Left lobe of liver (tissue), 2 donors: ENCODE data around the gene PPM1A. TPM values are rescaled to one million over a fixed set of nuclear protein-coding genes. Genes with fewer than 3 reads are reported as not detected.
A peak's percentile ranks its signal among the peaks of the same experiment; 100 is the strongest.

Experiments
- ATAC-seq: fragments of 200-7000 bp; cut with Tn5 transposase; one replicate; pipeline ENCODE4 v1.9.1; 2020; ENCODE audit warnings: mild to moderate bottlenecking, moderate library complexity
- DNase-seq: peaks from one replicate; pipeline ENCODE4 v3.0.0-alpha.2; 2020; ENCODE audit warnings: low spot score
- total RNA-seq: library from RNA; stranded (reverse); gene quantifications from one replicate; pipeline ENCODE4 v1.2.1, GENCODE V29; 2021
- donor health status: DM: no; HTN: no; CAD: no; lungs with moderate emphysema.
- donor health status: DM: no; HTN: yes; CAD: no.

PPM1A gene
- total RNA-seq, 1 donor from 2014 or later, result 43.7 TPM

DNA sequence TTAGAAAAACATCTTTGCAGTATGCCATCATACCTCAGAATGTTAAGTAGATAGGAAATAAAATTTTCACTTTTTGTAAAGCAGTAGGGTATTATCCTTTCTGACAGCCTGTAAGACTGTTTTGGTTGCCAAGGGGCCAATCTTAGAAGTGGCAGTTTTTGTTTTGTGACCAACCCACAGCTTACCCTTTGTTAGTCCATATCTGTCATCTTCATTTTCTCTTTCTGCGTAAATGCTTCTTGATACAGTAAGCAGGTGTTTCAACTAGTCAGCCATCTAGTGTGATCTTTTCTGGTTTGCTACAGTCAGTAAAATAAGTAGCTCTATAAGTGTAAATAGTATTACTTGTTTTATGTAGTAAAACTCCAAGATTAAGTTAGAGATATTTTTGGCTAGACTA is 8.8 kb downstream of the PPM1A start:
- ATAC-seq, result no peak

DNA sequence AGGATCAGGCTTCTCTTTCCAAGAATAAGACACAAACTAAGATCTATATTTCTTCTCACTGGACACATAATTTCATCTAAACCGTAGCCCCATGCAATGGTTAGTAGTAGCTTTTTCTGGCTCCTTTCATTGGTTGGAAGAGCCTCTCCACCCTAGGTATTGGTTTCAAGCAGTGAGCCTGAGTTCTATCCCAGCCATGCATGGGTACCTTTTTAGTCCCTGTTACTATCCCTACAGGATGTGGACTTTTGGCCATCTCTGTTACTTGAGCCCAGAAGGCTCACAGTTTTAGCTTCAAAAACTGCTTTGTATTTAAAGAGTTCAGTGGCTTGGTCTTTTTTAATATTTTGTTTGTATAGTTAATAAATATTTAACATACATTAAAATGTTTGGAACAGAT is 16.1 kb downstream of the PPM1A start:
- no peak for DNase-seq
- ATAC-seq, result peak; percentile 43

More for the DNA sequence above, 8.8 kb downstream of the PPM1A start:
- DNase-seq, result no peak

DNA sequence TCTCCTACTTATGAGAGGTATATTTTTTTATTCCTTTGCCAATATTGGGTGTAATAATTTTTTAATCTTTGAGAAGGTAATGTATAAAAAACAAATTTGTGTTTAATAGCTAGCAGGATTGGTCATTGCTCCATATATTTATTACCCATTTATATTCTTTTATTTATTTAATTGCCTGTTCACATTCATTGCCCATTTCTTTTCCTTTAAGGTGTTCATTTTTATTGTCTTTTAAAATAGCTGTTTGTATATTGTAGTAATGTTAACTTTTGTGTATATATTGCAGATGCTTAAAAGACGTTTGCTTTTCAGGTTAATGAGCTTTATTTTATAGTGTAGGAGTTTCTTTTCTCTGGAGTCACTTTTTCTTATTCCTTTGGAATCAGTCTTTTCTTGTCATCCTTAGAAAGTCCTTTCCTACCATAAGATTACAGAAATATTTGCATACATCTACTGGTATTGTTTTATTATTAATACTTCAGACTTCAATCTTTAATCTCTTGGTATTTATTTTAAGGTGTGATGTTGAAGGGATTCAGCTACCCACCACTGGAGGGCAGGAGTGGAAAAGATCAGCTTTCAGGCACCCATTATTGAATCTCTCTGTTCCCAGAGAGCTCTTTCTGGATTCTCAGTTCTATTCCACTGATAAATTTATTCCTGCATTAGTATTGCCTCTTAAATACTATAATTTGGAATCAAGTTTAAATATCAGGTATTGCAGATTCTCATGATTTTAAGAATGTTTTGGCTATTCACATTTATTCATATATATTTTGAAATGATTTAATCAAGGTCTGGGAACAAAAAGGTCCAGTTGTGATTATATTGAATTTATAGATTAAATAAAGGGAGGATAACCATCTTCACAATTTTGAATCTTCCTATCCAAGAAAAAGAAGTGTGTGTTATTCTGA is 17.3 kb downstream of the PPM1A start:
- DNase-seq, result no peak

DNA sequence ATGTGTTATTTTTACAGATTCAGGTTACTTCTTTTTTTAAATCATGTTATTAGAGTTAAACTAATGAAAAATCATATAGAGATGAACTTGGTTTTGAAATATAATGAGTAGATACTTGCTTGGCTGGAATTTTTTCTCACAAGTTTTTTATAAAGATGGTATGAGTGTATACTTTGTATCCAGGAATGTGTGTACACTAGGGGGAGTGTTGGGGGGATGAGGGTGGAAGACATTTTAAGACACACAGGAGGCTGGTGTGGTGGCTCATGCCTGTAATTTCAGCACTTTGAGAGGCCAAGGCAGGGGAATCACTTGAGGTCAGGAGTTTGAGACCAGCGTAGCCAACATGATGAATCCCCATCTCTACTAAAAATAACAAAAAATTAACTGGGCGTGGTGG is 23.2 kb downstream of the PPM1A start:
- no peak for ATAC-seq

More for the DNA sequence above, 17.3 kb downstream of the PPM1A start:
- peak; percentile 96 for ATAC-seq

DNA sequence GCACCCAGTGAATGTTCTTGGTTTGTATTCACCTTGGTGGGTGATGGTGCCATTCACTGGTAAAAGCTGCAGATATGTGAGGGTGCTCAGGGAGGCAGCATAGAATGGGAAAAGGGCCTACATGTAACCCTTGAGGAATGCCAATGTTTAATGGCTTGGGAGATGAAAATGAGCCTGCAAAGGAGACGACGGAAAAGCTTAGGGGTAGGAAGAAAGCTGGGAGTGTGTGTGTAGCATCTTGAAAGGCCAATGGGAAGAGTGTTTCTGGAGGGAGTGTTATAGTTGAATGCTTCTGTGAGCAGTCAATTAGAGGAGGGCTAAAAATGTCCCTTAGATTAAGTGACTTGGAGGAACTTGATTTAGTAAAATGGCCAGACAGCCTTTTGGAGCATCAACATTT is 24.9 kb downstream of the PPM1A start:
- DNase-seq (no peak), ATAC-seq (peak; percentile 14)

More for the DNA sequence above, 23.2 kb downstream of the PPM1A start:
- DNase-seq, result no peak

DNA sequence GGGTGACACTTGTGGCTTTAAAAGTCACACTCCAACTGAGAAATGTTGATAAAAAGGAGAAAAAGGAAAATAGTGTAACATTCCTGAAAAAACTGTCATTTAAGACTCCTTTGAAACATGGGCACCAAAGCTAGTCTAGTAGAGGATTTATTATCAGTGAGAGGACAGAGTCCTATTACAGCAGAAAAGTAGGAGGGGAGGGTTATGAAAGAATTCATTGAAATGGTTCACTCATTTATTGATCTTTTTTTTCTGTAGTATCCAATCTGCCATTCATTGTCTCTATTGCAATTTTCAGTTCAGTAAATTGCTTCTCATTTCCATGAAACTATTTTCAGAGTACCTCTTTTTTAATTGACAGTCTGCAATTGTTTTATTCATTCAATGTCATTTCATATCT is 25.4 kb downstream of the PPM1A start:
- peak; percentile 85 for ATAC-seq

DNA sequence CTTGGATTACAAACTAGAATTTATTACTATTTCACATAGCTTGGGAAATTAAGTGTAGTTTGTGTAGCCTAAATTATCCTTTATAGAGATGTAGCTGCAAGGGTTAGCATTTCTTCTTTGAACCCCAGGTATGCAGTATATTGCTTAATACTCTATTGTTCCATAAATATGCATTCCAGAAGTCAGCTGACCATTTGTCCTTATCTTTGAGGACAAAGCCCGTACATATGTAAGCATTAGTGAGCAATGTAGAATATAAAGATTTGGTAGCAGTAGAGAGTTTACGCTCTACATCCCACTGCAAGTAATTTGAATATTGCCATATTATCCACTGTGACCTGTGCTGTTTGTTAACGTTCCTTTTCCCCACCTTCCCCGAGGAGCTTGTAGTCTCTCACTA is 26.9 kb downstream of the PPM1A start:
- no peak for ATAC-seq
- DNase-seq, result no peak

More for the DNA sequence above, 25.4 kb downstream of the PPM1A start:
- DNase-seq, result no peak

DNA sequence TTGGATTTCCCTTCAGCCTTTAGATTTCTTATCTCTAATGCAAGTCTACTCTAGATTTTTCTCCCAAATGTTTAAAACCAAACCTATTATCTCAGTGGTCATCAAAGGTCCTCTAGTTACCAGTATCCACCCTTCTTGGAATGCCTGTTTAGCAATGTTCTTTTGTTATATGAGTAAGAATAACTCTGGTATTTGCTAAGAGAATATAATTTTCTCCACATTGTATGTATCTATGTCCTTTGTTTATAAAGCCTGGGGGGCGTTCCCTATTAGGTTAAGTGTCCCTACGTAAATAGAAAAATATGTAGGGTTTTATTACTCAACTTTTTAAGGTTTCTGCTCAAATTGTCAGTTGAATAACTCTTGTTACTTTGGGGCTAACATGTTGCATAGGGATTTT is 27.3 kb downstream of the PPM1A start:
- DNase-seq (no peak), ATAC-seq (no peak)

DNA sequence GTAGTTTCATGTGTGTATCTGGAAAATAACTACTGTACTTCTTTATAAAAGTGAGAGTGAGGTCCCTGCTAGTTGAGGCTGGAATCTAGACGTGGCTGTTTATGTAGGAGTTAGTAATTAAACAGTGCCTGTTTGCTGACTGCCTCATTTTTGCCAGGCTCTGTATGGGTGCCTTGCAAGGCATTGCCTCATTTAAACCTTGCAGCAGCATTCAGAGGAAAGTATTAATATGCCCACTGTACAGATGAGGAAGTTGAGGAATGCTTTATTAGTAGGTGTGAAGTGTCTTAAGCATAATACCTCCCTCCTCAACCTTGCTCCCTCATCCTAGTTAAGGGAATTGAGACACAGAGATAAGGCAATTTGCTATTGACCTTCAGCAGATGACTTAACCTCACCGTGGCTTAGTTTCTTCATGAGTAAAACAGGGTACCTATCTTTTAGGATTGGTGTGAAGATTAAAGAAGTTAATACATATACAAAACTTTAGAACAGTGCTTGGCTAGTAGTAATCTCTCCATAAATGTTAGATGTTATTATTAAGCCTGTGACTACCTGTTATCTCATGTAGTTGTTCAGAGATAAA is 28.7 kb downstream of the PPM1A start:
- ATAC-seq (no peak), DNase-seq (no peak)

DNA sequence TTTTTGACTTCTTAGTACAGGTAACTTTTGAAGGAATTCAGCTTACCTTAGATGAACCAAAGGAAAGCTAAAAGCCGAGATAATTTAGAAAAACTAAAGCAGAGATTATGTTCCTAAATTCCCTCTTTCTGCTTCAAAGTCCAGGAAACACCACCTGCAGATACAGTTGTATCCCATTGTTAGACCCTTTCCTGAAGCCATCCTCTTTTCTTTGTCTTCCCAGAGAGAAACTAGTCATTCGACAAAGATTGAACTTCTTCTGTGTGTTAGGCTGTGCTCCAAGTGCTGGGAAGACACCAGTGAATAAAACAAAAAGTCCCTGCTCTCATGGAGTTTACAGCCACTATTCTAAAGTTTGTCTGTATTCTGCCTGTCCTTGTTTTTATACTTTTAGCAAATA is 29.3 kb downstream of the PPM1A start:
- ATAC-seq (no peak), DNase-seq (no peak)

DNA sequence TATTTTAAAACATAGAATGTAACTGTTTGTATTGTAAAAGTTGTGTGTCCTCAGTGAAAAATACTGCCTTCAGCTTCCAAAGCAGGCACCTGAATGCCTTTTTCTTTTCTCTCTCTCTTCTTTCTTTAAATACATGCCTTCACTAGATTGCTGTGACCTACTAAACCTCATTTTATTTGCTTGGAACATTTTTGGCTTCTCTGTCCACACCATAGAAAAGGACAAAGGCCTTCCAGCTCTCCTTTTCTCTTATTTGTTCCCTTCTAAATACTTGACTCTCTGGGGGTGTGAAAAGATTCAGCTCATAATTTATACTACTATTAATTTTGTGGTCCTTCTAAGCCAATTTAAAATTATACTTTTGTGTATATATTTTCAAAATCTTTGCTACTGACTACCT is 38.4 kb downstream of the PPM1A start:
- DNase-seq, result no peak
- ATAC-seq, result peak; percentile 72

DNA sequence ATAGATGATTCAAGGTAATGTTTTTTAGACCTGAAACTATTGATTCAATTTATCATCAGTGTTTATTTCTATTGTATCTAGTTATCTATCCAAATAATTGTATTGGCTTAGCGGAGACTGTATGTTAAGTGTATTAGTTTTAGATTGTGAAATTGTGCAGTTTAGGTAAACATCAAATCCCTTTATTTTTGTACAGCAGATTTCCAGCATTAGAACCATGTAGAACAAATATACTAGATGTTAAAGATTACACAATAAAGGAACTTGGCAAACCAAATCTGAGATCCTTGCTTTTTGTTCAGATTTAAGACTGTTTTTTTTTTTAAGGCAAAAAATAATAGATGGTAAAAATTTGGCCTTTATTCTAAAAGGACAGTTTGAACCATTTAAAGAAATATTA is 39.3 kb downstream of the PPM1A start:
- no peak for DNase-seq

DNA sequence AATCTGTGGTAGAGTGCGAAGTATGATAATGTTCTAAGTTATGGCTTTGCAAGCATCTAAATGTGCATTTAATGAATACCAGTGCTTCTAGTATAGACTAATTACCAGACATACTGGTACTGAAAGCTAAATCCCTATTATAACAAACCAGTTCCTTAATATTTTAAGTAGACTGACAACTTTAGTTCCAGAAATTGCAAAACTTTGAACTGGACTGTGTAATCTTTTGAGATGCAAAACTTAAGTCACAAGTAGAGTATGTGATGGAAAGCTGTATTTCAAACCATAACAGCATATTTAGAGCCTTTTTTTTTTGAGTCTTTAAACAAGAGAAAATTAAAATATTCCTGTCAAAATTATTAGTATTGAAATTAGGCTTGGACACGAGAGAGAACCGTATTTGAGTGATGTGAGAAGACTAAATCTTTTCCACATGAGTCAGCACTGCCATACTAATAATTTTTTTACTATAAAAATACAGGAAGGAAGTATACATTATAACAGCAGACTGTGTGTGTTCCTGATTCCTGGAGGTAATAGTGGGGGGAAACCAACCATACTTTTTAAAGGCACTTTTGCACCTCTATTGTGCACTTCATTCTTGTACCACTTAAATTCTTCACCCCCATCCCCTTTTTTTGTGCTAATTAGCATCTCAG is 45.5 kb downstream of the PPM1A start:
- ATAC-seq (no peak), DNase-seq (no peak)

More for the DNA sequence above, 39.3 kb downstream of the PPM1A start:
- peak; percentile 45 for ATAC-seq

DNA sequence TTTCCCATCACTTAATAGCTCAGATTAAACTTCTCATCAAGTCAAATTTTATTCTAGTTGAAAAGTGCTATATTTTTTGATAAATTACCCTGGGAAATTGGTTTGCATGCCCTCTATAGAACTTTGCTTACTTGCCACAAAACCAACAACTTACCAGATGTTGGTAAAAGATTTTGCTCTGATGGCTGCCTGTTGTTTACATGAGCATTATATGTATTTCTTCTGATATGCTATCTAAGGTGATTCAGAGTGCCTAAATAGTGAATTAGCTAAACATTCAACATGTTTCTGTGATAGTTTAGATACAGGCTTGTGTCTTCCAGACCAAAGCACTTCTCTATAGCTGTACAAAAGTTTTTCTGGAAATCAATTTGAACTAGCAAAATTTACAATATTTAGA is 51.0 kb downstream of the PPM1A start:
- no peak for ATAC-seq
- no peak for DNase-seq

DNA sequence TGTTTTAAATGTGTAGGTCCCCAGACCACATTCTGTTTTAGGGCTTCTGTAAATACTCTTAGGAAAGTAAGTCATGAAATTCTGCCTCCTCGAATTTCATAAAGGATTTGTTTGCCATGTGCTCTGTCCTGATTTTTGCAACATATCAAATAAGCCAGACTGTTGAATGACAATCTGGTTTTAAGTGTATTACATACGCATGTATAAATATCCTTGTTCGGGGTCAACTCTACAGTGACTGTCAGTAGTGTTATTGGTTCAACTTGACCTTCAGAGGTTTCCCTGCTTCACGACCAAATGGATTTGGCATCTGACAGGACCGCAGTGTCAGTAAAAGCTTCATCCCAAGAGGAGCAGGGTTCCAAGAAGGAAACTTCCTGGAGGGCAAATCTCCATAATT is 52.7 kb downstream of the PPM1A start:
- DNase-seq (no peak), ATAC-seq (no peak)

DNA sequence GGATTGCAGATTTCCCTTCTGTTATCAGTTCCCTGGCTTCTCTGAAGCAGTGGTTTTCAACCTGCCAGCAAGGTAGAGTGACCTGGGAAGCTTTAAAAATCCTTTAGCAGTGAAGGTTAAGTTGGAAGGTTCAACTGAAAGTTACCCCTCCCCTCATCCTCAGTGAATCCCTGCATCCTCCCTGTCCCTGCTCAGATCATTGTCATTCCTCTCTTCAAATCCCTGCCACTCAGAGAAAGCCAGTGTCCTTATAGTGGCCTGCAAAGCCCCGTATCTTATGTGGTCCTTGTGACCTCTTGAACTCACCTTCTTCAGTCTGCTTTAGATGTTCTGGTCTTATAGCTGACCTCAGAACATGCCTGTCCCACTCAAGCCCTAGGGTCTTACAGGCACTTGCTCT is 53.6 kb downstream of the PPM1A start:
- DNase-seq, result no peak
- no peak for ATAC-seq

DNA sequence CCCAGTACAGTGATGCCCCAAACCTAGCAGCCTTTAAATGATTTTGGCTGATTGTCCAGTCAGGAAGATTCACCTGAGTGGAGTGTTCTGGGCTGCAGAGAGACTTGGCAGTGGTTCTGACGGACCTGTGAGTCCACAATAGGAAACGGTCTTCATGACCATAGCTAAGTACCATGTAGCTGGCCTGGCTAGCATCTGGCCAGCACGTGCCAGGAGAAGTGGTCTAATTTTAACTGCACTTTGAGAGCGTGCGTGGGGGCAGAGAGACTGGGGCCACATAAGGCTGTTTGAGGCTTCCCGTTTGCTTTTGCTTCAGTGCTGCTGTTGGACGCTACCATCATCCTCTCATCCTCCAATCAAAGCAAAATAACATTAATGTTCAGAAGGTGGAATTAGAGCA is 54.7 kb downstream of the PPM1A start:
- peak; percentile 74 for DNase-seq
- peak; percentile 71 for ATAC-seq

DNA sequence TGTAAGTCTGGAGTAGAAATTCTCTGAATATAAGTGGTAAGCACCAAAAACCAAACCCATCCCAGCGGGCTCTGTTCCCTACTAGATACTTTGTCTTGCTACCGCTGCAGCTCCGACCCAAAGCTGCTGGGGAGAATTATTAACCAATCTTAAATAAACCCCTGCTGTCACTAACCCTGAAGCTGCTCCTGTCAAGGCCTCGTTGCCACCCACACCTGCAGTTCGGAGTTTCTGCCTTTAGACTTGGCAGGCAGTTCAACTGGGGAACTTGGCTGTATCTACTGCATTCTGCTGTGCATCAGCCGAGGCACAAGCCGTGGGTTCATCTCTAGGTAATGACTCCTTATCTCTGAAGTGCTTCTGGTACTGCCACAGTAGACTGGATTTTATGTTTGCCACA is 55.5 kb downstream of the PPM1A start:
- DNase-seq (peak; percentile 87), ATAC-seq (peak; percentile 92)

DNA sequence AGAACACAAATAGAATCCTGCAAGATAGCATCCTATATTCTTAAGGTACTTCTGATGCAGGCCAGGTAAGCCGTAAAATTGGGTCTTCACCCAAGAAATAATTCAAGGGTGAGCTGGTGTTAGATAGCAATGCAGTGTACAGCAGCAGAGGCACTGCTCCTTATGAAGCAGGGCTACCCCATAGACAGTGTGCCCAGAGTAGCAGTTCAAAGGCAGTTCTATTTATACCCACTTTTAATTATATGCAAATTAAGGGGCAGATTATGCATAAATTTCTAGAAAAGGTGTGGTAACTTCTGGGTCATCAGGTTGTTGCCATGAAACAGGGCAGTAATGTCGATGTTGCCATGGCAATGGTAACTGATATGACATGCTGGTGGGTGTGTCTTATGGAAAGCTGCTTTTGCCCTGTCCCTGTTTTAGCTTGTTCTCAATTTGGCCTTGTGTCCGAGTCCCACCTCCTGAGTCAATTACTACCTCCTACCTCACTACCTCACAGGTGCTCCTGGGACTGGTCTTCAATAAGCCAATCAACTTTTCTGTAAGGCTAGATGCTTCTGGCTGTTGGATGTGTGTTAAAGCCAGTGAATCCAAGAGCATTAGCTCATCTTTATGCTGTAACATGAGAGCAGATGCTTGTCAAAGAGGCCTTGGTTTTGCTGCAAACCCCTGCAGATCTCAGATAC is 61.0 kb downstream of the PPM1A start:
- ATAC-seq (no peak), DNase-seq (no peak)

DNA sequence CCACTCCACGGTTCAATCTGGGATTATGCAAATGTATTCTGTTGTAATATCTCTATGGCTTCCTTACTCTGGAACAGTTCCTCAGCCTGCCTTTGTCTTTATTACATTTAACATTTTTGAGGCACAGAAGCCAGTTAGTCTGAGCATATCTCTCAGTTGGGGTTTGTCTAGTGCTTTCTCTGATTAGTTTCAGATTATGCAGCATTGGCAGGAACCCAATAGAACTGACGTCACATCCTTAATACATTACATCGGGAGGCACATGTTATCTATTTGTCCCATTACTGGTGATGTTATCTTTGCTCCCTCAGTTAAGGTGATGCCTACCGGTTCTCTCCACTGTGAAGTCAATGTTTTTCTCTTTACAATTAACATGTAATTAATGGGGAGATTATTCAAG is 62.4 kb downstream of the PPM1A start:
- ATAC-seq (no peak), DNase-seq (no peak)

DNA sequence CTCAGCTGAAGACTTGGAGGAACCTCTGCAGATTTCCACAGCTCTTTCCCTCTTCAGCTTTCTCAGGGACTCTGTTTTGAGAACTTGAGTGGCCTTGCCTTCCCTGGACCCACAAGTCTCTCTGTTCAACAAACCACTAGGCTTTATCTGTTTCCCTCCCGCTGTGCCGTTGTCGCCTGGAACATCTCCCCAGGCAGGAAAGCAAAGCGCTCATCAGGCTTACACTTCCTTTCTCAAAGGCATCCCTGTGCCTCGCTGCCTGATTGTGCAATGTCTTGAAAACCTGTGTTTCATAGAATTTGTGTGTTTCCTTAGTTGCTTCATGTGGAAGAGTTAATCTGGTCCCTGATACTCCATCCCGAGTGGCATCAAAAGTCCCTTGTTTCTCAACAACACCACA is 64.1 kb downstream of the PPM1A start:
- DNase-seq, result no peak
- ATAC-seq, result no peak
